Hepatocyte (in vitro differentiated cells): ENCODE data around the gene DEFB123. TPM values are rescaled to one million over a fixed set of nuclear protein-coding genes. Genes with fewer than 3 reads are reported as not detected.
A peak's percentile ranks its signal among the peaks of the same experiment; 100 is the strongest.

ENCODE experiments used
- DNase-seq: peaks from one replicate; pipeline ENCODE4 v3.0.0-alpha.2; 2016; ENCODE audit warnings: low spot score
- H2AFZ ChIP-seq: fragments of 200-600 bp; sonication (generic); 2 replicates; pipeline ENCODE4 v1.6.0; 2016; ENCODE audit warnings: antibody characterized with exemption, mild to moderate bottlenecking
- H3K27ac ChIP-seq: fragments of 200-600 bp; sonication (generic); 2 replicates; pipeline ENCODE4 v1.5.1; 2016; ENCODE audit warnings: mild to moderate bottlenecking
- H3K27me3 ChIP-seq: fragments of 200-600 bp; sonication (generic); 2 replicates; pipeline ENCODE4 v1.6.1; 2016
- H3K36me3 ChIP-seq: fragments of 200-600 bp; sonication (generic); replicated peaks from 2 replicates; pipeline ENCODE4 v1.5.1; 2016; ENCODE audit warnings: low read depth; ENCODE audit not compliant: insufficient read depth
- H3K4me1 ChIP-seq: fragments of 200-600 bp; sonication (generic); 2 replicates; pipeline ENCODE4 v1.5.1; 2016; ENCODE audit warnings: mild to moderate bottlenecking, moderate library complexity; ENCODE audit not compliant: insufficient read depth
- H3K4me2 ChIP-seq: fragments of 200-600 bp; sonication (generic); 2 replicates; pipeline ENCODE4 v1.6.0; 2016
- H3K4me3 ChIP-seq: fragments of 200-600 bp; sonication (generic); 2 replicates; pipeline ENCODE4 v1.5.1; 2016; ENCODE audit warnings: mild to moderate bottlenecking
- H3K79me2 ChIP-seq: fragments of 200-600 bp; sonication (generic); 2 replicates; pipeline ENCODE4 v1.6.0; 2017; ENCODE audit warnings: mild to moderate bottlenecking
- H3K9me2 ChIP-seq: fragments of 200-600 bp; sonication (generic); replicated peaks from 2 replicates; pipeline ENCODE4 v1.6.0; 2017; ENCODE audit warnings: mild to moderate bottlenecking; ENCODE audit not compliant: insufficient read depth
- H3K9me3 ChIP-seq: fragments of 200-600 bp; sonication (generic); 2 replicates; pipeline ENCODE4 v1.5.1; 2016; ENCODE audit warnings: low read depth, mild to moderate bottlenecking
- H4K20me1 ChIP-seq: fragments of 200-600 bp; sonication (generic); 2 replicates; pipeline ENCODE4 v1.6.0; 2016; ENCODE audit warnings: mild to moderate bottlenecking; ENCODE audit not compliant: insufficient read depth, poor library complexity, severe bottlenecking
- EZH2 ChIP-seq: fragments of 200-600 bp; sonication (generic); IDR thresholded peaks from 2 replicates; pipeline ENCODE4 v1.6.1; 2016; ENCODE audit warnings: antibody characterized with exemption, mild to moderate bottlenecking, borderline replicate concordance
- EZH2phosphoT487 ChIP-seq: fragments of 200-600 bp; sonication (generic); IDR thresholded peaks from one replicate; pipeline ENCODE4 v1.6.1; 2018; ENCODE audit warnings: antibody characterized with exemption, mild to moderate bottlenecking, low read depth, moderate library complexity; ENCODE audit not compliant: unreplicated experiment, severe bottlenecking
- WGBS: methylation state at CpG from one replicate; pipeline ENCODE4 v1.1.6; 2016; ENCODE audit warnings: low lambda C conversion rate; ENCODE audit errors: missing lambda C conversion rate; 5-methylcytosine and 5-hydroxymethylcytosine counted together
- polyA plus RNA-seq: library from polyadenylated mRNA; unstranded; fragments of >200 nt; fragmentation: Nextera tagmentation; extraction: Ambion mirVana; gene quantifications from 2 replicates; pipeline ENCODE4 v1.2.1, GENCODE V29; 2016
- total RNA-seq: library from RNA; depleted of rRNA; stranded (reverse); fragments of >200 nt; gene quantifications from 2 replicates; pipeline ENCODE4 v1.2.3, GENCODE V29; 2014
- TF ChIP-seq, protein P1 (sequence below): fragments of 200-600 bp; sonication (generic); IDR thresholded peaks from 2 replicates; pipeline ENCODE4 v1.5.1; 2016; ENCODE audit warnings: antibody characterized with exemption, mild to moderate bottlenecking; ENCODE audit not compliant: poor library complexity

DEFB123 gene
- total and polyA plus RNA-seq, 2 experiments from 2014 or later, result not detected

DNA sequence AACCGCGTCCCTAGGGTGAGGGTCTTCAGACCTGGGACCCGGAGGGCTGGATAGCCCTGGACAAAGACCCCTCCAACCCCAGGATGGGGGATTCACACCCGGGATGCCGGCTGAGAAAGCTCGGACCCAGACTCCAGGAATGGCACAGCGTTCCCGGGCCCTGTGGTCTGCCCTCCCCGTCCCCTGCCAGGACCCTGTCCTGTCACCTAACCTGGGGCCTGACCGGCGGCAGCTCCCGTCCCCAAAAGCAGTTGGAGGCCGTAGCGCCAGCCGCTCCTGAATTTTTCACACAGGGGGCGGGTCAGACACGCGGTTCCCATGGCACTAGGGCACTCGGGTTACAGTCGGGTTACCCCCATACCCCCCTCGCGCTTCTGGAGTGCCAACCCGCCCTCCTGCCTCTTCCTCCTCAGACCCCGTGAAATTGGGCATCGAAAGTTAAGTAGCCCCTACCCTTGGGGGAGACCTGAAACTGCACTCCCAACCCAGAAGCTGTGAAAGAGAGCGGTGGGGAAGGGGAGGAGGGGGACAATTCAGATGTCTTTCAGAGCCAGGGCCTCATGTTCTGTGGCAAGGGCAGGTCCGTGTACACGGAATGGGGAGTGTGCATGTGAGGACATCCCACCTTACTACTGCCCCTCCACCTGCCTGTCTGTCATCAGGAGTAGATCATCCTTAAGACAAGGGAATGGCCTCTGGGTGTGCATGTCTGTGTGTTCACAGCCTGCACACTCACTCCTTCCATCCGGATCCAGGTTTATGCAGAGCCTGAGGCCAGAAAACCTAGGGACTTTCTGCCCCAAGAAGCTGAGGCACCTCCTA, 35.3 kb downstream of the DEFB123 start:
- Histone ChIP-seq H4K20me1 (no peaks in the 10 kb centered on the region), H3K27ac (no peak overlapping the region), H3K4me3 (no peak overlapping the region), H3K36me3 (no peaks in the 10 kb centered on the region), H3K27me3 (peaks cover 14% of the 10 kb centered on the region), H3K4me2 (peak overlapping the region; percentile 65), H3K9me3 (no peaks in the 10 kb centered on the region), H3K79me2 (no peaks in the 10 kb centered on the region), H3K9me2 (no peaks in the 10 kb centered on the region), H3K4me1 (no peaks in the 10 kb centered on the region), H2AFZ (no peak overlapping the region)
- TF ChIP-seq EZH2phosphoT487, result no peak
- DNase-seq, result no peak
- 64% methylated on average over 28 of the region's 29 CpGs for WGBS

DNA sequence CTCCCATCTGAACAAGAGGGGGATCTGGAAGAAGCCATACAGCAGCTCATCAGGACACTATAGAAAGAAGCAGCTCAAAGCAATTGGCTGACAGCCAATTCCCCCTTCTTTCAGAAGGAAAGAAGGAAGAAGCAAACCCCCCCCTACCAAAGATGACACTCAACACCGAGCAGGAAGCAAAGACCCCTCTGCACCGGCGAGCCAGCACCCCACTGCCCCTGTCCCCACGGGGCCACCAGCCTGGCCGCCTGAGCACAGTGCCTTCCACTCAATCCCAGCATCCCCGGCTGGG, 35.8 kb downstream of the DEFB123 start:
- no peak overlapping the region for H3K4me3 ChIP-seq
- DNase-seq, result no peak
- no peaks in the 10 kb centered on the region for H4K20me1 ChIP-seq
- 73% methylated on average over 6 of the region's 6 CpGs for WGBS
- H3K4me2 ChIP-seq, result no peak overlapping the region
- H3K79me2 ChIP-seq, result no peaks in the 10 kb centered on the region
- no peaks in the 10 kb centered on the region for H3K36me3 ChIP-seq
- H3K27me3 ChIP-seq, result peaks cover 14% of the 10 kb centered on the region
- no peaks in the 10 kb centered on the region for H3K4me1 ChIP-seq
- no peak overlapping the region for H3K27ac ChIP-seq
- no peak for TF ChIP-seq EZH2phosphoT487
- no peak for TF ChIP-seq EZH2
- TF ChIP-seq, protein P1, sequence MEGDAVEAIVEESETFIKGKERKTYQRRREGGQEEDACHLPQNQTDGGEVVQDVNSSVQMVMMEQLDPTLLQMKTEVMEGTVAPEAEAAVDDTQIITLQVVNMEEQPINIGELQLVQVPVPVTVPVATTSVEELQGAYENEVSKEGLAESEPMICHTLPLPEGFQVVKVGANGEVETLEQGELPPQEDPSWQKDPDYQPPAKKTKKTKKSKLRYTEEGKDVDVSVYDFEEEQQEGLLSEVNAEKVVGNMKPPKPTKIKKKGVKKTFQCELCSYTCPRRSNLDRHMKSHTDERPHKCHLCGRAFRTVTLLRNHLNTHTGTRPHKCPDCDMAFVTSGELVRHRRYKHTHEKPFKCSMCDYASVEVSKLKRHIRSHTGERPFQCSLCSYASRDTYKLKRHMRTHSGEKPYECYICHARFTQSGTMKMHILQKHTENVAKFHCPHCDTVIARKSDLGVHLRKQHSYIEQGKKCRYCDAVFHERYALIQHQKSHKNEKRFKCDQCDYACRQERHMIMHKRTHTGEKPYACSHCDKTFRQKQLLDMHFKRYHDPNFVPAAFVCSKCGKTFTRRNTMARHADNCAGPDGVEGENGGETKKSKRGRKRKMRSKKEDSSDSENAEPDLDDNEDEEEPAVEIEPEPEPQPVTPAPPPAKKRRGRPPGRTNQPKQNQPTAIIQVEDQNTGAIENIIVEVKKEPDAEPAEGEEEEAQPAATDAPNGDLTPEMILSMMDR, result no peak
- no peaks in the 10 kb centered on the region for H3K9me3 ChIP-seq
- H3K9me2 ChIP-seq, result no peaks in the 10 kb centered on the region
- H2AFZ ChIP-seq, result no peak overlapping the region

- Histone ChIP-seq H3K4me2 (no peak overlapping the region), H3K9me3 (no peaks in the 10 kb centered on the region), H3K27ac (no peak overlapping the region), H3K4me1 (no peaks in the 10 kb centered on the region), H3K36me3 (no peaks in the 10 kb centered on the region), H3K9me2 (no peaks in the 10 kb centered on the region), H3K79me2 (no peaks in the 10 kb centered on the region), H3K4me3 (no peak overlapping the region), H2AFZ (no peak overlapping the region), H3K27me3 (peaks cover 14% of the 10 kb centered on the region), H4K20me1 (no peaks in the 10 kb centered on the region)
- no peak for DNase-seq
- TF ChIP-seq EZH2phosphoT487, result no peak
- TF ChIP-seq, protein P1, result no peak
- no peak for TF ChIP-seq EZH2
- WGBS, result 71% methylated on average over 6 of the region's 6 CpGs
Observed at GRCh38 chr20:31476643-31477215, 36.3 kb downstream of the DEFB123 start.

- H3K9me3 ChIP-seq, result no peaks in the 10 kb centered on the region
- TF ChIP-seq EZH2 (no peak), EZH2phosphoT487 (no peak)
- TF ChIP-seq, protein P1, result no peak
- H3K36me3 ChIP-seq, result no peaks in the 10 kb centered on the region
- 85% methylated on average over 35 of the region's 36 CpGs for WGBS
- no peaks in the 10 kb centered on the region for H3K9me2 ChIP-seq
- no peak overlapping the region for H3K27ac ChIP-seq
- H3K27me3 ChIP-seq, result no peaks in the 10 kb centered on the region
- H3K4me1 ChIP-seq, result no peaks in the 10 kb centered on the region
- H3K4me3 ChIP-seq, result no peak overlapping the region
- H3K79me2 ChIP-seq, result no peaks in the 10 kb centered on the region
- H3K4me2 ChIP-seq, result no peak overlapping the region
- no peaks in the 10 kb centered on the region for H4K20me1 ChIP-seq
- no peak overlapping the region for H2AFZ ChIP-seq
- no peak for DNase-seq
Observed at GRCh38 chr20:31484001-31484400, 43.6 kb downstream of the DEFB123 start.
